SIG-M5 treated with dmso at 0.1 percent for 504 hours (cell line): ENCODE data around the gene NID1.
A peak's percentile ranks its signal among the peaks of the same experiment; 100 is the strongest.
"Not testable (repeated sequence)": the region's sequence is repeated elsewhere in the genome, so short reads cannot be mapped to it uniquely, and the experiment has no call there.

Experiments used
- DNase-seq: peaks from one replicate; lab custom pipeline; 2025; ENCODE audit not compliant: unreplicated experiment; lab: John Stamatoyannopoulos, UW

Gene NID1

GRCh38 chr1:235972311-235972689 is 92.6 kb downstream of the NID1 start:
- DNase-seq: peak; percentile 65

GRCh38 chr1:235971571-235972310 is 93.1 kb downstream of the NID1 start:
- DNase-seq: peak; percentile 100

GRCh38 chr1:235971020-235971419 is 93.9 kb downstream of the NID1 start:
- no peak for DNase-seq

- DNase-seq: no peak
Measured at GRCh38 chr1:235968831-235969230, 96.1 kb downstream of the NID1 start.

- not testable (repeated sequence) for DNase-seq
Measured at GRCh38 chr1:235966134-235966533, 98.8 kb downstream of the NID1 start.

GRCh38 chr1:235960809-235961208 is 104.1 kb downstream of the NID1 start:
- no peak for DNase-seq

- DNase-seq: no peak
Measured at GRCh38 chr1:235958021-235958420, 106.9 kb downstream of the NID1 start.

GRCh38 chr1:235955777-235956176 is 109.1 kb downstream of the NID1 start:
- DNase-seq: no peak

GRCh38 chr1:235954306-235955283 is 110.3 kb downstream of the NID1 start:
- DNase-seq: peak; percentile 100

GRCh38 chr1:235953801-235954200 is 111.1 kb downstream of the NID1 start:
- no peak for DNase-seq

- peak; percentile 80 for DNase-seq
Measured at GRCh38 chr1:235952950-235953615, 111.8 kb downstream of the NID1 start.

- no peak for DNase-seq
Measured at GRCh38 chr1:235951661-235952060, 113.2 kb downstream of the NID1 start.

GRCh38 chr1:235950318-235950717 is 114.6 kb downstream of the NID1 start:
- DNase-seq: no peak

GRCh38 chr1:235948774-235949427 is 116.0 kb downstream of the NID1 start:
- DNase-seq: no peak

- DNase-seq: no peak
Measured at GRCh38 chr1:235947989-235948388, 116.9 kb downstream of the NID1 start.

- peak; percentile 96 for DNase-seq
Measured at GRCh38 chr1:235946571-235946981, 118.3 kb downstream of the NID1 start.

- peak; percentile 99 for DNase-seq
Measured at GRCh38 chr1:235945775-235946570, 118.9 kb downstream of the NID1 start.

- DNase-seq: peak; percentile 93
Measured at GRCh38 chr1:235943581-235944114, 121.2 kb downstream of the NID1 start.

GRCh38 chr1:235942979-235943575 is 121.8 kb downstream of the NID1 start:
- DNase-seq: peak; percentile 82

- no peak for DNase-seq
Measured at GRCh38 chr1:235942625-235942934, 122.3 kb downstream of the NID1 start.
